GM18508 (cell line): ENCODE data around the gene DDX39A.

Experiments used
- ATAC-seq: cut with Tn5 transposase; IDR thresholded peaks from one replicate; pipeline ENCODE4 v1.9.1; 2021; ENCODE audit warnings: moderate number of reproducible peaks; ENCODE audit not compliant: insufficient read depth, unreplicated experiment

DDX39A gene

DNA sequence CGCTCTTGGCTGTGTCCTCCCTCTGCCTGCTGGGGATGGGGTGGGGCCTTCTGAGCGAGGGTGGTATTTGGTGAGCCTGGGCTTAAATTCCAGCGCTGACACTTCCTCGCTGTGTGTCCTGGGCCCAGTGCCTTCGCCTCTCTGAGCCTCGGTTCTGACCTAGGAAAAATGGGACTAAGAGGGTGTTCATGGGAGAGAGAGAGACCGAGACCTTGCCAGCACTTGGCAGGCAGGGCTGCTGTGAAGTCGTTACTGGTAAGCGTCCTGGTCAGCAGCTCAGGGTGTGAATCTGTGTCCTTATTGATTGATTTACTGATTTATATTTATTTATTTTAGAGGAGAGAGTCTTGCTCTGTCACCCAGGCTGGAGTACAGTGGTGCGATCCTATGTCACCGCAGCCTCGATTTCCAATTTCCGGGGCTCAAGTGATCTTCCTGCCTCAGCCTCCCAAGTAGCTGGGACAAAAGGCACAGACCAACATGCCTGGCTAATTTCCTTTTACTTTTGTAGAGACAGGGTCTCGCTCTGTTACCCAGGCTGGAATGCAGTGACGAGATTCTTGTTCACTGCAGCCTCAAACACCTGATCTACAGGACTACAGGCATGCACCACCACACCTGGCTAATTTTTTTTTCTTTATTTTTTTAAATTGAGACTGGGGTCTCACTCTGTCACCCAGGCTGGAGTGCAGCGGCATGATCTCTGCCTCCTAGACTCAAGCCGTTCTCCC lies 16.3 kb upstream of the DDX39A start:
- no peak for ATAC-seq

DNA sequence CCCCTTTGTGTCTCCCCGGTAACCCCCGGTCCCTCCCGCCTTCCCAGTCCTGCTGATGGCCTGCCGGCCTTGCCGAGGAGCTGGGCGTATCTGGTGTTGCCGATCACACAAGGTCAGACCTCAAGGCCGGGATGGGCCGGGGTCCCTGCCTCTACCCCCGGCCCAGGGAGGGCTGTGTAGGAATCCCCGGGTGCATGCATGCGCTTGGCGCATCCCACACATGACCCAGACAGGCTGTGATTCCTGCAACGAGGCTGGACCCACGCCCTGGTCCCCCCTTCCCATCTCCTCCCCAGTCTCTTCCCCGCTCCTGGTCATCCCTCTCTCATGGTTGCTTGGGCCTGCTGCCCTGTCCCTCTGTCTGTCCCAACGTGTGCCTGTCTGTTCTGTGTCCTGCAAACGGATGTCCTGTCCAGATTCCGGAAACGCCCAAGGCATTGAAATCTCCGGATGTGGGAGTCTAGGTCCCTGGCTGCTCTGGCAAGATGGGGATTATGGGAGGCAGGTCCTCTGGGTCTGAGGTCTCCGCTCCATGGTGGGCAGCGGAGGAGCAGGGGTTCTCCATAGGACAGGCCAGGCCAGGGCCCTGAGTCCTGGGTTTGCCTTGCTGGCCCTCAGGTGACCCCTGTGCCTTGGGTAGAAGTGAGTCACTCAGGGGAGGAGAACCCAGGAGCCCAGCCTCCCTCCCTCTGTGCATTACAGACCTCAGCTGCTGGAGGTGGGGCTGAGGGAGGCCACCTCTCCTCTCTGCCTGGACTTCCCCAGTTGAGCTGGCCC lies 15.6 kb upstream of the DDX39A start:
- ATAC-seq: no peak

- no peak for ATAC-seq
Measured at GRCh38 chr19:14433554-14434501, 14.7 kb upstream of the DDX39A start.

DNA sequence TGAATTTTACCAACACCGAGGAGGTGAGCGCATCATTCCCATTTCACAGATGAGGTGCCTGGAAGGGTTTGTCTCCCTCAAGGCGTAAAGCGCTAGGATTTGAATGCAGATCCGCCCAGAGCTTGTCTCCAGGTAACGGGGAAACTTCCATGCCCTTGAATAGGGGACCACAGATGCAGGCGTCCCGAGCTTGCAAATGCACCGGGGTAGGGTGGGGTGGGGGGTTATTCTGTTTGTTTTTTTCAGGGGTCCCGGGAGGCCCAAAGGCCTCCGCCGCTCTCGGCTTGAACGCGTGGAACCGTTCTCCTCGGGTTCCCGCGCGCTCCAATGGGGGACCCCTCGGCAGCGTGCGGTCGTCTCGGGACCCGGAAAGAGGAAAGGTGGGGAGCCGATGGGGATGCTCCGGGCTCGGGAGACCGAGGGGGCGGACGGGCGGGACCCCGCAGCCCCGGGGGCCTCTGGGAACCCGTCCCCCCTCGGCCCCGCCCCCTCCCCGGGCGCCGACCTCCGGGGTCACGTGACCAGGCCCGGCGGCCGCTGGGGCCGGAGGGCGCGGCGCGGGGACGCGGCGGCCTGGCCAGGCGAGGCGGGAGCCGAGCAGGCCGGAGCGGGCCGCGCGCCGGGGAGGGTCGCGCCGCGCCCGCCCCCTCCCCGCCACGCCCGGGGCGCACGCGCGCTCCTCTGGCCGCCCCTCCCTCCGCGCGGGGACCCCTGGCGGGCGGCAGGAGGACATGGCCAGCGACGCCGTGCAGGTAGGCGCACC lies 13.8 kb upstream of the DDX39A start, which contains the start of gene PKN1:
Gene PKN1, plus strand, starts transcription at position 516 of the 763 bp plus-strand sequence. Its CDS starts 216 bp downstream, at position 732.
- ATAC-seq: no peak

DNA sequence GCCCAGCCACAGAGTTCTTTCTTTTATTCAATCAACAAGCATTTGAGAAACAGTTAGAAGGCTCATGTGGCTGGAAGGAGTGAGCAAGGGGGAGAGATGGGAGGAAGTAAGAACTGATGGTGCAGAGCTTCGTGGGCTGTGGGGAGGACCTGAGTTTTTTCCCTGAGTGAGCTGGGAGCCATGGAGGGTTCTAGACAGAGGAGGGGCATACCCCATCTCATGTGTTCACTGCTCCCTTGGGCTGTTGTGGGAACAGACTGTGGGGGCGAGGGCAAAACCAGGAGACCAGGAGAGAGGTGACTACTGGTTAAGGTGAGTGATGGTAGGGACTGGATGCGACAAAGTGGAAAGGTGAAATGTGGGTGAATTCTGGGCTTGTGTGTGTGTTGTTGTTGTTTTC lies 11.6 kb upstream of the DDX39A start:
- no peak for ATAC-seq

- ATAC-seq: no peak
Measured at GRCh38 chr19:14428882-14429416, 9.8 kb upstream of the DDX39A start.

DNA sequence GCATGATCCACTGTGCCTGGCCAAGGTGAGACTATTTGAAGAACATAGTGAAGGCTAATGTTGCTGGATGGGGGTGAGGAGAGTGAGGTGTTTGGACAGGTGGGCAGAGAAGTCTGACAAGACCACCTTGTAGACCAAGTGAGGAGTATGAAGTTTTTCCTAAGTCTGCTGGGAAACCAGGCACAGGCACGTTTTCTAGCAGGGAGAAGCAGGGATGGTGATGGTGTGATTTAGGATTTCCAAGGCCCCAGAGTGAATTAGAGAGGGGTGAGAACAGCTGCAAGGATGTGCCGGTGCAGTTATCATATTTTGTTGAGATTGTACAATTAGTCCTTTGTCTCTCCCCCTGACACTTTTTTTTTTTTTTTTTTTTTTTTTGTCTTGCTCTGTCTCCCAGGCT lies 8.3 kb upstream of the DDX39A start:
- ATAC-seq: no peak

DNA sequence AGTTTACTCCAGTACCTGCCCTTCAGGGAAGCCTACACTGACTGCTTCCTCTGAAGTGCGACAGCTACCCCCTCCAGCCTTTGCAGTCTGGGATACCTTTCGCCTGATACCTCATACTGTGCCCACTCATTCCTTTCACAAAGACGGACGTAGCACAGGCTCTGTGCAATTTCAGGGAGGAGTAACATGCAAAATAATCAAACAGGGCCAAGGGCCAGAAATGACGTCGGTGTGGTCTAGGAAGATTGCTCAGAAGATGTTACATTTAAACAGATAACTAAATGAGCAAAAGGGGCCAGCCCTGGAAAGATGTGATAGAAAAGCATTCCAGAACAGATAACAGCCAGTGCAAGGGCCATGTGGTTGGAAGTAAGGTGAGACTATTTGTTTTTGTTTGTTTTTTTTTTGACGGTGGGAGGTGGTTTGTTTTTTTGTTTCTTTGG lies 6.6 kb upstream of the DDX39A start:
- ATAC-seq: no peak

GRCh38 chr19:14418856-14419105 lies 360 bp downstream of the DDX39A start:
- ATAC-seq: no peak

DNA sequence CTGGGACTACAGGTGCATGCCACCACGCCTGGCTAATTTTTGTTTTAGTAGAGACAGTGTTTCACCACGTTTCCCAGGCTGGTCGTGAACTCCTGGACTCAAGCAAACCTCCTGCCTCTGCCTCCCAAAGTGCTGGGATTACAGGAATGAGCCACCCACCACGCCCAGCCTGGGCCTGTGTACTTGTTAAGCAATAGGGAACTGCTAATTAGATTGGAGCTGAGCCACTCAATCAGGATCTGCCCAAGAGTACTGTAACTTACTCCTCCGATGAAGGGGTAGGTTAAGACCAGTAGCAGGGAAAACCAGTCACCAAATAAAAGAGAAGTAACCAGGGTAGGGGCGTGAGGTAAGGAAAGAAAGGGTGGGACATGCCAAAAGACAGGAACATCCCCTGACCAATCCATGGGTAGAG lies 2.3 kb downstream of the DDX39A start:
- no peak for ATAC-seq

DNA sequence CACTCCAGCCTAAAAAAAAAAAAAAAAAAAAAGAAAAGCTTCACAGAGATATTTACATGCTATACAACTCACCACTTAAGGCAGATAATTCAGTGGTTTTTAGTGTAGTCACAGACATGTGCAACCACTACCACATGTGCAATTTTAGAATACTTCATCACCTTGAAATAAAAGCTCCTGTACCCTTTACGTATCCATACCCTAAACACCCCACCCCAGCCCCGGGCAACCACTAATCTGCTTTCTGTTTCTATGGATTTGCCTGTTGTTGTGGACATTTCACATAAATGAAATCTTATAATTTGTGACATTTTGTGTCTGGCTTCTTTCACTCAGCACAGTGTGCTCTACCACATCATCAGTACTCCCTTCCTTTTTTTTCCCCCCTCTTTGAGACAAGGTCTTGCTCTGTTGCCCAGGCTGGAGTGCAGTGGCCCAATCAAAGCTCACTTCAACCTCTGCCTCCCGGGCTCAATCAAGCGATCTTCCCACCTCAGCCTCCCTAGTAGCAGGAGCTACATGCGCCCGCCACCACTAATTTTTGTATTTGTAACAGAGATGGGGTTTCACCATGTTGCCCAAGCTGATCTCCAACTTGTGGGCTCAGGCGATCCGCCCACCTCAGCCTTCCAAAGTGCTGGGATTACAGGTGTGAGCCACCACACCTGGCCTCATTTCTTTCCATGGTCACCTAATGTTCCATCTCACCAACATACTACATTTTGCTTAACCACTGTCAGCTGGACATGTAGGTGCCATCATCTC lies 4.0 kb downstream of the DDX39A start:
- no peak for ATAC-seq

GRCh38 chr19:14413693-14414181 lies 5.4 kb downstream of the DDX39A start:
- ATAC-seq: no peak

- ATAC-seq: no peak
Measured at GRCh38 chr19:14412996-14413692, 6.0 kb downstream of the DDX39A start.

- ATAC-seq: no peak
Measured at GRCh38 chr19:14412324-14412995, 6.7 kb downstream of the DDX39A start.

DNA sequence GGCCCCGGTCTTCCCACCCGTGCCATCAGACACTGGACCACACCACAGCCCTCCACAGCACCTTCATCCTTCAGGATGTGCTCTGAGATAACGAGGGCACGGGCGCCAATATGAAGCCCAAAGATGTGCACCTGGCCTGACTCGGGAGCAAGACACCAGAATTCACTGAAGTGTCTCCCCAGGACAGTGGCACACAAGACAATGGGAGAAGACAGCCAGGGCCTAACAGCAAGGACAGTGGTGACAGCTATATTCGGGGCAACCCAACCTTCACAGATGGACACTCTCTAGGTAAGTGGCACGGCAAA lies 7.2 kb downstream of the DDX39A start:
- ATAC-seq: no peak

DNA sequence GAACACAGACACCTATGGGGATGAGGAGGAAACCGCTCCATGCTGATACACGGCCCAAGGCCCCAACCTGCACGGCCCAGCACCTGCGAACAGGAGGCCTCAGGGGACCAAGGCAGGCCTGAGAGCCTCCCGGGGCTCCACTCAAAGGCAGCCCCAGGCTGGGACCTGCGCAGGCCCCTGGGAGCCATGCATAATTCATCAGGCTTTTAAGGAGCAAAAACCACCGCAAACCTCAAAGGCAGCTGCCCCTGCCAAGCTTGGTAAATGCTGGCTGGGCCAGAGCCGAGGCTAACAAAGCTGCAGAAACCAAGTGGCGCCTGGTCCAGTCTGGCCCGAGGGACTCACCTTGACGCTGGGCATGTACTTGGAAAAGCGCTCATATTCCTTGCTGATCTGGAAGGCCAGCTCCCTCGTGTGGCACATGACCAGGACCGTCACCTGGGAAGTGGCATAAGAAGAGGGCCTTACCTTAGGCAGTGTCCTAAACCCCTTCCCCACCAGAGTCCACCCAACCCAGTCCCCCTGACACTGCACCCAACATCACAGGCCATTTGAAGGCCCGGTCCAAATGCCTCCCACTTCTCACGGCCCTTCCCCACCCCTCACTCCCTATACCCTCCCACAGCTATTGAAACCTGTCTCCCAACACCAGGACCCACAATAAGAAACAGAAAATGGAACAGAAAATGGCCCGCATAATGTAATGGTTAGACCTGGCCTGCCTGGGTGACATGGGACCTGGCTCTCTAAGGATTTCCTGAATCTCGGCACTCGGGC lies 7.8 kb downstream of the DDX39A start:
- ATAC-seq: no peak
